Fibroblast of peridontal ligament (primary cell): ENCODE results near the gene GRIN3B.

Experiments
- DNase-seq: peaks from one replicate; pipeline ENCODE4 v3.0.0-alpha.2; 2010; ENCODE audit errors: extremely low read depth

Gene GRIN3B

GRCh38 chr19:991174-991931 lies 8.9 kb upstream of the GRIN3B start:
- no peak for DNase-seq

- no peak for DNase-seq
These were observed 8.1 kb upstream of the GRIN3B start for GRCh38 chr19:991932-992669.

- no peak for DNase-seq
These were observed 7.6 kb upstream of the GRIN3B start for GRCh38 chr19:992670-993055.

- no peak for DNase-seq
These were observed 6.8 kb upstream of the GRIN3B start for GRCh38 chr19:993361-993830.

- DNase-seq: no peak
These were observed 6.3 kb upstream of the GRIN3B start for GRCh38 chr19:993831-994393.

- no peak for DNase-seq
These were observed 5.7 kb upstream of the GRIN3B start for GRCh38 chr19:994516-994915.

GRCh38 chr19:995051-995827 lies 5.0 kb upstream of the GRIN3B start:
- DNase-seq: no peak

GRCh38 chr19:996051-996838 lies 4.0 kb upstream of the GRIN3B start:
- no peak for DNase-seq

DNA sequence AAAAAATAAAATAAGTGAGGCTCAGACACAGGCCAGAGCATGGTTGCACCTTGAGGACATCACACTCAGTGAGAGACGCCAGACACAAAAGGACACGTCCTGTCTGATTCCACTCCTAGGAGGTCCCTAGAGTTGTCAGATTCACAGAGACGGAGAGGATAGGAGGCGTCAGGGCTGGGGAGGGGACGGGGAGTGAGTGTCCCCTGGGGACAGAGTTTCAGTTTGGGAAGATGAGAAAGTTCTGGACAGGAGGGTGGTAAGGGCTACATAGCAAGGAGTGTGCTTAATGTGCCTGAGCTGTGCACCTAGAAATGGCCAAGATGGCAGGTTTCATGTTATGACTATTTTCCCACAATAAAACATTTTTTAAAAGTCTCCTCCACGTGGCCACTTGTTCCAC lies 2.2 kb upstream of the GRIN3B start:
- DNase-seq: no peak

- no peak for DNase-seq
These were observed 870 bp upstream of the GRIN3B start for GRCh38 chr19:999379-999719.

GRCh38 chr19:1000591-1001537 lies 645 bp downstream of the GRIN3B start:
- no peak for DNase-seq

DNA sequence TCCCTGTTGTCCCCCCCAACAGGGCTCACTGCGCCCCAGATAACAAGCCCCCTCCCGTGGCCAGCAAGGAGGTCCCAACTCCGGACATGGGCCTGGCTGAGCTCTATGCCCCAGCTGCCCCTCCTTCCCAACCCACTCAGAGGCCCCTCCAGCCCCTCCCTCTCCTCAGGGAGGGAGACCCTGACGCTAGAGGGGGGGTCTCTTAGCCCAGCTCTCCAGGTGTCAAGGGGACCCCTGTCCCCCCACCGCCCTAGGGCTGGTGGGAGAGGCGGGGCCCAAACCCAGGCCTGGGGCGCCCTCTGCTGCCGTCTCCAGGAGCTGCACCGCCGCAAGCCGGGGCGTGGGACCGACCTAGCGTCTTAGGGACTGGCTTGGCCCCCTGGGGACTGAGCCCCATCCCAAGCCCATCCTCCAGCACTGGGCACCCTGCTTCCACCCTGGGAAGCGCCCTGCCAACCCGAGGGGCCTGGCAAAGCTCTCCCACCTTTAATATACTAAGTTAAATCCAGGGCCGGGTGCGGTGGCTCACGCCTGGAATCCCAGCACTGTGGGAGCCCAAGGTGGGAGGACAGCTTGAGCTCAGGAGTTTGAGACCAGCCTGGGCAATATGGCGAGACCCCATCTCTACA lies 1.4 kb downstream of the GRIN3B start:
- no peak for DNase-seq

GRCh38 chr19:1002600-1002999 lies 2.4 kb downstream of the GRIN3B start:
- DNase-seq: no peak

DNA sequence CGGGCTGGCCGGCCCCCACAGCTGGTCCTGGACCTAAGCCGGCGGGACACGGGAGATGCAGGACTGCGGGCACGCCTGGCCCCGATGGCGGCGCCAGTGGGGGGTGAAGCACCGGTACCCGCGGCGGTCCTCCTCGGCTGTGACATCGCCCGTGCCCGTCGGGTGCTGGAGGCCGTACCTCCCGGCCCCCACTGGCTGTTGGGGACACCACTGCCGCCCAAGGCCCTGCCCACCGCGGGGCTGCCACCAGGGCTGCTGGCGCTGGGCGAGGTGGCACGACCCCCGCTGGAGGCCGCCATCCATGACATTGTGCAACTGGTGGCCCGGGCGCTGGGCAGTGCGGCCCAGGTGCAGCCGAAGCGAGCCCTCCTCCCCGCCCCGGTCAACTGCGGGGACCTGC lies 3.1 kb downstream of the GRIN3B start:
- DNase-seq: no peak

- DNase-seq: no peak
These were observed 4.1 kb downstream of the GRIN3B start for GRCh38 chr19:1004204-1004802.

DNA sequence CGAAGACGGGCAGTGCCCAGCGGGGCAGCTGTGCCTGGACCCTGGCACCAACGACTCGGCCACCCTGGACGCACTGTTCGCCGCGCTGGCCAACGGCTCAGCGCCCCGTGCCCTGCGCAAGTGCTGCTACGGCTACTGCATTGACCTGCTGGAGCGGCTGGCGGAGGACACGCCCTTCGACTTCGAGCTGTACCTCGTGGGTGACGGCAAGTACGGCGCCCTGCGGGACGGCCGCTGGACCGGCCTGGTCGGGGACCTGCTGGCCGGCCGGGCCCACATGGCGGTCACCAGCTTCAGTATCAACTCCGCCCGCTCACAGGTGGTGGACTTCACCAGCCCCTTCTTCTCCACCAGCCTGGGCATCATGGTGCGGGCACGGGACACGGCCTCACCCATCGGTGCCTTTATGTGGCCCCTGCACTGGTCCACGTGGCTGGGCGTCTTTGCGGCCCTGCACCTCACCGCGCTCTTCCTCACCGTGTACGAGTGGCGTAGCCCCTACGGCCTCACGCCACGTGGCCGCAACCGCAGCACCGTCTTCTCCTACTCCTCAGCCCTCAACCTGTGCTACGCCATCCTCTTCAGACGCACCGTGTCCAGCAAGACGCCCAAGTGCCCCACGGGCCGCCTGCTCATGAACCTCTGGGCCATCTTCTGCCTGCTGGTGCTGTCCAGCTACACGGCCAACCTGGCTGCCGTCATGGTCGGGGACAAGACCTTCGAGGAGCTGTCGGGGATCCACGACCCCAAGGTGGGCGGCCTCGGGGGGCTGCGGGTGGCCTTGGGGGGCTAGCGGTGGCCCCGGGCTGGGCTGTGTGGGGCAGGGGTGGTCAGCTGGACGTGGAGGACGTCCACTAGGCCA lies 4.8 kb downstream of the GRIN3B start:
- no peak for DNase-seq

DNA sequence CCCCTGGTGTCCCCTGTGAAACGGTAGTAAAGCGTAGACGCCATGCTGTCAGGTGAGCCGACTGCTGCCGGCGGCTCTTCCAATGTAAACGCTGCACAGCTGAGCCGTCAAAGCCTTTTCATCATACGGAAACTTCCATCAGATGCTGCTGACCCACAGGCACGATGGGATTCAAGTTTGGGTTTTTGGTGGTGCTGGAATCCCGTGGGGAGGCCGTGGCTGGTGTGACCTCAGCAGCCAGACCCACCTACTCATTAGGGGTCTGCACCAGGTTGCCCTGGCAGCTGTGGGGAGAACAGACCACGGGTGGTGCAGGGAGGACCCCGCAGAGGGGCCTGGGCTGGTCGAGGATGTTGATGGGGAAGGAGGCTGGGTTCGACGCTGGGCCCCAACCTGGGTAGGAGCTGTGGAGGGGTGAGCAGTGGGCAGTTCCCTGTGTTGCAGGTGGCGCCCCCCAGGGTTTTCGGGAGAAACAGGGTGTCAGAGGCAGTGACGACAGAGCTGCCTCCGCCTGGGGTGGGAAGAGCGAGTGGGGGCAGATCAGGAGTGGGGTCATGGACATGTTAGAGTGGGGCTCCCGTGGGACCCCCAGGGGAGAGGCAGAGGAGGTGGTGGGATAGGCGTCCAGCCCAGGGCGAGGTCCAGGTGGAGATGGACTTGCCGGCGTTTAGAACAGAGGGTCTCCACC lies 6.6 kb downstream of the GRIN3B start:
- no peak for DNase-seq
